HEK293 (cell line): ENCODE data around the gene SH3BP1.

Source experiments
- CTCF ChIA-PET: fragments of 350-600 bp; formaldehyde crosslinking; extraction: SDS; loops from one replicate; lab custom pipeline; 2021; ENCODE audit warnings: antibody characterized with exemption; lab: Yijun Ruan, JAX
- POLR2A ChIA-PET: fragments of 300-600 bp; formaldehyde crosslinking; extraction: SDS; loops from one replicate; lab custom pipeline; 2020; ENCODE audit warnings: antibody characterized with exemption, inconsistent platforms; lab: Yijun Ruan, JAX
- H3K27ac ChIP-seq: fragments of 200-500 bp; sonication (Bioruptor generic); 2 replicates; pipeline ENCODE4 v1.5.1; 2014; ENCODE audit warnings: low read depth, low read length, control low read depth, inconsistent platforms; ENCODE audit errors: extremely low read depth
- H3K36me3 ChIP-seq, 2 experiments: fragments of 200-500 bp in 1 of 2; sonication (Bioruptor generic) in 1 of 2; 1 replicate in 1 of 2; 2 replicates in 1 of 2; pipeline ENCODE4 v1.5.1; 2014 to 2017; ENCODE audit warnings: inconsistent platforms in 2 of 2, low read length in 2 of 2; ENCODE audit not compliant: control insufficient read depth in 2 of 2, insufficient read depth in 1 of 2
- H3K4me1 ChIP-seq: fragments of 200-500 bp; sonication (Bioruptor generic); 2 replicates; pipeline ENCODE4 v1.5.1; 2014; ENCODE audit warnings: mild to moderate bottlenecking, low read length, inconsistent platforms; ENCODE audit not compliant: control insufficient read depth, insufficient read depth
- H3K4me3 ChIP-seq: 2 replicates; pipeline ENCODE4 v1.5.1; 2011; ENCODE audit warnings: low read depth, mild to moderate bottlenecking, control low read depth, low read length, moderate library complexity
- H3K9me3 ChIP-seq: fragments of 200-500 bp; sonication (Bioruptor generic); 2 replicates; pipeline ENCODE4 v1.5.1; 2014; ENCODE audit warnings: low read depth, low read length, inconsistent platforms; ENCODE audit not compliant: control insufficient read depth, insufficient read depth
- BCL11B ChIP-seq: fragments of 450-650 bp; formaldehyde crosslinking; IDR thresholded peaks from 2 replicates; pipeline ENCODE4 v1.5.1; 2016; ENCODE audit warnings: low read depth, missing biosample characterization, missing genetic modification characterization
- ZBTB17 ChIP-seq: fragments of 450-650 bp; formaldehyde crosslinking; IDR thresholded peaks from 2 replicates; pipeline ENCODE4 v1.5.1; 2016; ENCODE audit warnings: missing biosample characterization, missing genetic modification characterization
- ZEB2 ChIP-seq: fragments of 450-650 bp; formaldehyde crosslinking; IDR thresholded peaks from 2 replicates; pipeline ENCODE4 v1.5.1; 2016; ENCODE audit warnings: missing biosample characterization, missing genetic modification characterization
- ZFP37 ChIP-seq: fragments of 450-650 bp; formaldehyde crosslinking; IDR thresholded peaks from 2 replicates; pipeline ENCODE4 v1.5.1; 2016; ENCODE audit warnings: missing biosample characterization, missing genetic modification characterization
- ZIC2 ChIP-seq: fragments of 450-650 bp; formaldehyde crosslinking; IDR thresholded peaks from 2 replicates; pipeline ENCODE4 v1.5.1; 2016; ENCODE audit warnings: missing biosample characterization, missing genetic modification characterization
- ZNF146 ChIP-seq: fragments of 450-650 bp; formaldehyde crosslinking; IDR thresholded peaks from 2 replicates; pipeline ENCODE4 v1.5.1; 2016; ENCODE audit warnings: missing biosample characterization, missing genetic modification characterization
- ZNF155 ChIP-seq: fragments of 450-650 bp; formaldehyde crosslinking; IDR thresholded peaks from 2 replicates; pipeline ENCODE4 v1.5.1; 2016; ENCODE audit warnings: missing biosample characterization, missing genetic modification characterization
- ZNF169 ChIP-seq: fragments of 450-650 bp; formaldehyde crosslinking; IDR thresholded peaks from 2 replicates; pipeline ENCODE4 v1.5.1; 2016; ENCODE audit warnings: missing biosample characterization, missing genetic modification characterization
- ZNF19 ChIP-seq: fragments of 450-650 bp; formaldehyde crosslinking; IDR thresholded peaks from 2 replicates; pipeline ENCODE4; 2016; ENCODE audit warnings: missing biosample characterization, missing genetic modification characterization, low read depth
- ZNF335 ChIP-seq: fragments of 450-650 bp; formaldehyde crosslinking; conservative IDR thresholded peaks from 2 replicates; pipeline ENCODE4 v1.5.1; 2016; ENCODE audit warnings: missing biosample characterization, missing genetic modification characterization
- ZNF341 ChIP-seq: fragments of 450-650 bp; formaldehyde crosslinking; IDR thresholded peaks from 2 replicates; pipeline ENCODE4; 2016; ENCODE audit warnings: low read depth, missing biosample characterization, missing genetic modification characterization
- ZNF366 ChIP-seq: fragments of 450-650 bp; formaldehyde crosslinking; conservative IDR thresholded peaks from 2 replicates; pipeline ENCODE4 v1.5.1; 2016; ENCODE audit warnings: missing biosample characterization, missing genetic modification characterization
- ZNF391 ChIP-seq: fragments of 450-650 bp; formaldehyde crosslinking; IDR thresholded peaks from 2 replicates; pipeline ENCODE4 v1.5.1; 2016; ENCODE audit warnings: low read depth, missing biosample characterization, missing genetic modification characterization, borderline replicate concordance
- ZNF394 ChIP-seq: fragments of 450-650 bp; formaldehyde crosslinking; IDR thresholded peaks from 2 replicates; pipeline ENCODE4 v1.5.1; 2016; ENCODE audit warnings: missing biosample characterization, missing genetic modification characterization, mild to moderate bottlenecking, moderate library complexity, borderline replicate concordance
- ZNF521 ChIP-seq: fragments of 450-650 bp; formaldehyde crosslinking; IDR thresholded peaks from 2 replicates; pipeline ENCODE4 v1.5.1; 2017; ENCODE audit warnings: missing biosample characterization, mild to moderate bottlenecking, missing genetic modification characterization
- ZNF530 ChIP-seq: fragments of 450-650 bp; formaldehyde crosslinking; IDR thresholded peaks from 2 replicates; pipeline ENCODE4 v1.5.1; 2016; ENCODE audit warnings: low read depth, missing biosample characterization, missing genetic modification characterization
- ZNF549 ChIP-seq: fragments of 450-650 bp; IDR thresholded peaks from 2 replicates; pipeline ENCODE4 v1.5.1; 2018; ENCODE audit warnings: missing biosample characterization, missing genetic modification characterization, mild to moderate bottlenecking, inconsistent platforms, moderate library complexity
- ZNF610 ChIP-seq: fragments of 450-650 bp; formaldehyde crosslinking; IDR thresholded peaks from 2 replicates; pipeline ENCODE4 v1.5.1; 2016; ENCODE audit warnings: missing biosample characterization, missing genetic modification characterization, borderline replicate concordance
- ZNF626 ChIP-seq: fragments of 450-650 bp; sonication (Bioruptor Pico); formaldehyde crosslinking; IDR thresholded peaks from 2 replicates; pipeline ENCODE4 v1.5.1; 2018; ENCODE audit warnings: missing biosample characterization, missing genetic modification characterization, inconsistent platforms
- ZNF664 ChIP-seq: fragments of 450-650 bp; formaldehyde crosslinking; IDR thresholded peaks from 2 replicates; pipeline ENCODE4 v1.5.1; 2016; ENCODE audit warnings: missing biosample characterization, missing genetic modification characterization
- ZSCAN30 ChIP-seq: fragments of 450-650 bp; IDR thresholded peaks from 2 replicates; pipeline ENCODE4 v1.5.1; 2018; ENCODE audit warnings: missing biosample characterization, mild to moderate bottlenecking, missing genetic modification characterization, moderate library complexity
- TF ChIP-seq, protein P1 (sequence below): fragments of 450-650 bp; formaldehyde crosslinking; optimal IDR thresholded peaks from 2 replicates; pipeline ENCODE3; 2016; ENCODE audit warnings: missing biosample characterization, mild to moderate bottlenecking, missing genetic modification characterization
- TF ChIP-seq, protein P2 (sequence below): fragments of 450-650 bp; formaldehyde crosslinking; IDR thresholded peaks from 2 replicates; pipeline ENCODE4 v1.5.1; 2017; ENCODE audit warnings: missing biosample characterization, missing genetic modification characterization
- TF ChIP-seq, protein P3 (sequence below): fragments of 450-650 bp; formaldehyde crosslinking; IDR thresholded peaks from 2 replicates; pipeline ENCODE4 v1.5.1; 2016; ENCODE audit warnings: missing biosample characterization, missing genetic modification characterization, borderline replicate concordance
- TF ChIP-seq, protein P4 (sequence below): fragments of 450-650 bp; formaldehyde crosslinking; IDR thresholded peaks from 2 replicates; pipeline ENCODE4; 2016; ENCODE audit warnings: missing biosample characterization, missing genetic modification characterization

SH3BP1 gene

DNA sequence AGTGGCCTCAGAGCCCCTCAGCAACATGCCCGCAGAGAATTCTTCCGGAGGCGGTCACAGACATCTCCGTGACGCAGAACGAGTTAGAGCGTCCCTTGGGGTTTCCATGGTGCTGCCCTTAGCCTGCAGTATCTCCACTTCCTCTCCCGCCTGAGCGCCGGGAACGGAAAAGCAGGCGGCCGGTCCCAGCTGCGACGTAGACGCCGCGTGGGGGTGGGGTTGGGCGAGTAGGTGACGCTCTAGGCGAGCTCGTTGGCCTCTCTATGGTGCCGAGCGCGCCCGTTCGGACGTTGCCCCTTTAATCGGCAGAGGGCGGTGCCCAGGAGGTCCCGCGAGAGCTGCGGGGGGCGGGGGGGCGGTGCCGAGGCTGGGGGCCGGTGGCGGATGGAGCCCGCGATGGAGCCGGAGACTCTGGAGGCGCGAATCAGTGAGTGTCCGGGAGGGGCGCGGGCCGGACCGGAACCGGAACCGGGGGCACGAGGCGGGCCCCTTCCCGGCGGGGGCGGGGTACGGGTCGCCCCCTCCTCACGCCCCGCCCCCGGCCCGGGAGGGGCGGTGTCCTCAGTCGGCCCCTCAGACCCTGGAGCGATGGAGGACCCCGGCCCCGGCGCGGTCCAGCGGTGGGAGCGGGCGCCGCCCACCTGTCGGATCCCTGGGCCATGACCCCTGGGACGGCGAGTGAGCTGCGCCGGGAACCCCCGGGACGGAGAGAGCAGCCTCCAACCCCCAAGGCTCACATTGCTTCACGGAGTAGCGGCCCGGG, 30.8 kb upstream of the SH3BP1 start, which contains the start of gene GGA1:
GGA1 (plus strand) TSS at position 358 of the 763 bp plus-strand sequence; CDS start at position 385, 27 bp downstream.
- H3K9me3 ChIP-seq = no peaks in the 10 kb centered on the region
- ChIA-PET CTCF (interaction anchor here (0.5 to 5.6 kb wide), 17 partner anchors 10 to 138 kb away, joined by 3 to 60 read pairs (median 10); partner anchors contain the start of gene PDXP), POLR2A (interaction anchor here (0.5 to 3.3 kb wide), 43 partner anchors 9 to 570 kb away, joined by 3 to 35 read pairs (median 4); partner anchors contain the start of genes ANKRD54, C22orf23, GCAT and LGALS1)
- peak within 1 kb of the TSS; percentile 99 for H3K27ac ChIP-seq
- H3K4me3 ChIP-seq = peak within 1 kb of the TSS; percentile 96
- peaks cover 8% of the 10 kb centered on the region for H3K4me1 ChIP-seq
- H3K36me3 ChIP-seq = peaks cover 0 to 4% of the 10 kb centered on the region in 2 experiments; a peak in 2 of 3 replicates
- TF ChIP-seq ZNF521 (no peak), ZNF664 (no peak), ZEB2 (tag by site-specific recombination) (peak; percentile 94), ZNF341 (tag by site-specific recombination) (no peak), ZNF169 (no peak), ZNF394 (tag by site-specific recombination) (peak; percentile 15; the same call in 1 of the 2 replicates), ZIC2 (tag by site-specific recombination) (peak; percentile 20), BCL11B (peak; percentile 16; the same call in 1 of the 2 replicates), ZBTB17 (tag by site-specific recombination) (peak; percentile 73), ZNF366 (tag by site-specific recombination) (no peak), ZNF530 (tag by site-specific recombination) (no peak), ZNF19 (tag by site-specific recombination) (no peak), ZNF626 (tag by site-specific recombination) (no peak), ZNF549 (tag by site-specific recombination) (no peak), ZSCAN30 (tag by site-specific recombination) (peak; percentile 60; the same call in 1 of the 2 replicates), ZNF610 (tag by site-specific recombination) (peak; percentile 57; the same call in 1 of the 2 replicates), ZNF146 (no peak), ZFP37 (tag by site-specific recombination) (0 out of 2 replicates have a peak, but pooled peaks have one; percentile 40), ZNF335 (tag by site-specific recombination) (peak; percentile 96), ZNF155 (tag by site-specific recombination) (no peak), ZNF391 (0 out of 2 replicates have a peak, but pooled peaks have one; percentile 10)
- TF ChIP-seq, protein P1, sequence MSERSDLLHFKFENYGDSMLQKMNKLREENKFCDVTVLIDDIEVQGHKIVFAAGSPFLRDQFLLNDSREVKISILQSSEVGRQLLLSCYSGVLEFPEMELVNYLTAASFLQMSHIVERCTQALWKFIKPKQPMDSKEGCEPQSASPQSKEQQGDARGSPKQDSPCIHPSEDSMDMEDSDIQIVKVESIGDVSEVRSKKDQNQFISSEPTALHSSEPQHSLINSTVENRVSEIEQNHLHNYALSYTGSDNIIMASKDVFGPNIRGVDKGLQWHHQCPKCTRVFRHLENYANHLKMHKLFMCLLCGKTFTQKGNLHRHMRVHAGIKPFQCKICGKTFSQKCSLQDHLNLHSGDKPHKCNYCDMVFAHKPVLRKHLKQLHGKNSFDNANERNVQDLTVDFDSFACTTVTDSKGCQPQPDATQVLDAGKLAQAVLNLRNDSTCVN (tag by site-specific recombination) = peak; percentile 70
- TF ChIP-seq, protein P2, sequence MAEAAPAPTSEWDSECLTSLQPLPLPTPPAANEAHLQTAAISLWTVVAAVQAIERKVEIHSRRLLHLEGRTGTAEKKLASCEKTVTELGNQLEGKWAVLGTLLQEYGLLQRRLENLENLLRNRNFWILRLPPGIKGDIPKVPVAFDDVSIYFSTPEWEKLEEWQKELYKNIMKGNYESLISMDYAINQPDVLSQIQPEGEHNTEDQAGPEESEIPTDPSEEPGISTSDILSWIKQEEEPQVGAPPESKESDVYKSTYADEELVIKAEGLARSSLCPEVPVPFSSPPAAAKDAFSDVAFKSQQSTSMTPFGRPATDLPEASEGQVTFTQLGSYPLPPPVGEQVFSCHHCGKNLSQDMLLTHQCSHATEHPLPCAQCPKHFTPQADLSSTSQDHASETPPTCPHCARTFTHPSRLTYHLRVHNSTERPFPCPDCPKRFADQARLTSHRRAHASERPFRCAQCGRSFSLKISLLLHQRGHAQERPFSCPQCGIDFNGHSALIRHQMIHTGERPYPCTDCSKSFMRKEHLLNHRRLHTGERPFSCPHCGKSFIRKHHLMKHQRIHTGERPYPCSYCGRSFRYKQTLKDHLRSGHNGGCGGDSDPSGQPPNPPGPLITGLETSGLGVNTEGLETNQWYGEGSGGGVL (tag by site-specific recombination) = peak; percentile 73
- TF ChIP-seq, protein P3, sequence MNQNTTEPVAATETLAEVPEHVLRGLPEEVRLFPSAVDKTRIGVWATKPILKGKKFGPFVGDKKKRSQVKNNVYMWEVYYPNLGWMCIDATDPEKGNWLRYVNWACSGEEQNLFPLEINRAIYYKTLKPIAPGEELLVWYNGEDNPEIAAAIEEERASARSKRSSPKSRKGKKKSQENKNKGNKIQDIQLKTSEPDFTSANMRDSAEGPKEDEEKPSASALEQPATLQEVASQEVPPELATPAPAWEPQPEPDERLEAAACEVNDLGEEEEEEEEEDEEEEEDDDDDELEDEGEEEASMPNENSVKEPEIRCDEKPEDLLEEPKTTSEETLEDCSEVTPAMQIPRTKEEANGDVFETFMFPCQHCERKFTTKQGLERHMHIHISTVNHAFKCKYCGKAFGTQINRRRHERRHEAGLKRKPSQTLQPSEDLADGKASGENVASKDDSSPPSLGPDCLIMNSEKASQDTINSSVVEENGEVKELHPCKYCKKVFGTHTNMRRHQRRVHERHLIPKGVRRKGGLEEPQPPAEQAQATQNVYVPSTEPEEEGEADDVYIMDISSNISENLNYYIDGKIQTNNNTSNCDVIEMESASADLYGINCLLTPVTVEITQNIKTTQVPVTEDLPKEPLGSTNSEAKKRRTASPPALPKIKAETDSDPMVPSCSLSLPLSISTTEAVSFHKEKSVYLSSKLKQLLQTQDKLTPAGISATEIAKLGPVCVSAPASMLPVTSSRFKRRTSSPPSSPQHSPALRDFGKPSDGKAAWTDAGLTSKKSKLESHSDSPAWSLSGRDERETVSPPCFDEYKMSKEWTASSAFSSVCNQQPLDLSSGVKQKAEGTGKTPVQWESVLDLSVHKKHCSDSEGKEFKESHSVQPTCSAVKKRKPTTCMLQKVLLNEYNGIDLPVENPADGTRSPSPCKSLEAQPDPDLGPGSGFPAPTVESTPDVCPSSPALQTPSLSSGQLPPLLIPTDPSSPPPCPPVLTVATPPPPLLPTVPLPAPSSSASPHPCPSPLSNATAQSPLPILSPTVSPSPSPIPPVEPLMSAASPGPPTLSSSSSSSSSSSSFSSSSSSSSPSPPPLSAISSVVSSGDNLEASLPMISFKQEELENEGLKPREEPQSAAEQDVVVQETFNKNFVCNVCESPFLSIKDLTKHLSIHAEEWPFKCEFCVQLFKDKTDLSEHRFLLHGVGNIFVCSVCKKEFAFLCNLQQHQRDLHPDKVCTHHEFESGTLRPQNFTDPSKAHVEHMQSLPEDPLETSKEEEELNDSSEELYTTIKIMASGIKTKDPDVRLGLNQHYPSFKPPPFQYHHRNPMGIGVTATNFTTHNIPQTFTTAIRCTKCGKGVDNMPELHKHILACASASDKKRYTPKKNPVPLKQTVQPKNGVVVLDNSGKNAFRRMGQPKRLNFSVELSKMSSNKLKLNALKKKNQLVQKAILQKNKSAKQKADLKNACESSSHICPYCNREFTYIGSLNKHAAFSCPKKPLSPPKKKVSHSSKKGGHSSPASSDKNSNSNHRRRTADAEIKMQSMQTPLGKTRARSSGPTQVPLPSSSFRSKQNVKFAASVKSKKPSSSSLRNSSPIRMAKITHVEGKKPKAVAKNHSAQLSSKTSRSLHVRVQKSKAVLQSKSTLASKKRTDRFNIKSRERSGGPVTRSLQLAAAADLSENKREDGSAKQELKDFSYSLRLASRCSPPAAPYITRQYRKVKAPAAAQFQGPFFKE (tag by site-specific recombination) = no peak
- TF ChIP-seq, protein P4, sequence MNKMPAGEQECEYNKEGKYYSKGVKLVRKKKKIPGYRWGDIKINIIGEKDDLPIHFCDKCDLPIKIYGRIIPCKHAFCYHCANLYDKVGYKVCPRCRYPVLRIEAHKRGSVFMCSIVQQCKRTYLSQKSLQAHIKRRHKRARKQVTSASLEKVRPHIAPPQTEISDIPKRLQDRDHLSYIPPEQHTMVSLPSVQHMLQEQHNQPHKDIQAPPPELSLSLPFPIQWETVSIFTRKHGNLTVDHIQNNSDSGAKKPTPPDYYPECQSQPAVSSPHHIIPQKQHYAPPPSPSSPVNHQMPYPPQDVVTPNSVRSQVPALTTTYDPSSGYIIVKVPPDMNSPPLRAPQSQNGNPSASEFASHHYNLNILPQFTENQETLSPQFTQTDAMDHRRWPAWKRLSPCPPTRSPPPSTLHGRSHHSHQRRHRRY (tag by site-specific recombination) = no peak
